COLO829 (cell line): ENCODE data around the gene TRPV4.

Source experiments
- DNase-seq: peaks from one replicate; pipeline ENCODE4 v3.0.0; 2012; ENCODE audit warnings: low spot score

The TRPV4 gene

GRCh38 chr12:109760930-109761921 is 72.0 kb downstream of the TRPV4 start:
- no peak for DNase-seq

- DNase-seq: no peak
Measured at GRCh38 chr12:109760031-109760929, 72.9 kb downstream of the TRPV4 start.

- no peak for DNase-seq
Measured at GRCh38 chr12:109759595-109759994, 73.6 kb downstream of the TRPV4 start.

- DNase-seq: no peak
Measured at GRCh38 chr12:109758426-109759420, 74.5 kb downstream of the TRPV4 start.

GRCh38 chr12:109757671-109758265 is 75.4 kb downstream of the TRPV4 start:
- DNase-seq: no peak

- no peak for DNase-seq
Measured at GRCh38 chr12:109756457-109756856, 76.7 kb downstream of the TRPV4 start.

- no peak for DNase-seq
Measured at GRCh38 chr12:109753959-109754358, 79.2 kb downstream of the TRPV4 start.

GRCh38 chr12:109753054-109753401 is 80.2 kb downstream of the TRPV4 start:
- no peak for DNase-seq

- no peak for DNase-seq
Measured at GRCh38 chr12:109752117-109753053, 80.8 kb downstream of the TRPV4 start.

GRCh38 chr12:109744986-109745942 is 87.9 kb downstream of the TRPV4 start:
- no peak for DNase-seq

GRCh38 chr12:109744026-109744425 is 89.2 kb downstream of the TRPV4 start:
- no peak for DNase-seq

GRCh38 chr12:109743076-109743910 is 89.9 kb downstream of the TRPV4 start:
- DNase-seq: no peak

- DNase-seq: no peak
Measured at GRCh38 chr12:109741970-109742703, 91.1 kb downstream of the TRPV4 start.

- DNase-seq: no peak
Measured at GRCh38 chr12:109741286-109741969, 91.8 kb downstream of the TRPV4 start.

- no peak for DNase-seq
Measured at GRCh38 chr12:109740694-109741245, 92.4 kb downstream of the TRPV4 start.
